ENCODE data around the gene CTDP1. TPM values are rescaled to one million over a fixed set of nuclear protein-coding genes. Genes with fewer than 3 reads are reported as not detected.
A peak's percentile ranks its signal among the peaks of the same experiment; 100 is the strongest.

The CTDP1 gene
- total RNA-seq, 1 experiment from 2014 or later = 24.9 TPM

DNA sequence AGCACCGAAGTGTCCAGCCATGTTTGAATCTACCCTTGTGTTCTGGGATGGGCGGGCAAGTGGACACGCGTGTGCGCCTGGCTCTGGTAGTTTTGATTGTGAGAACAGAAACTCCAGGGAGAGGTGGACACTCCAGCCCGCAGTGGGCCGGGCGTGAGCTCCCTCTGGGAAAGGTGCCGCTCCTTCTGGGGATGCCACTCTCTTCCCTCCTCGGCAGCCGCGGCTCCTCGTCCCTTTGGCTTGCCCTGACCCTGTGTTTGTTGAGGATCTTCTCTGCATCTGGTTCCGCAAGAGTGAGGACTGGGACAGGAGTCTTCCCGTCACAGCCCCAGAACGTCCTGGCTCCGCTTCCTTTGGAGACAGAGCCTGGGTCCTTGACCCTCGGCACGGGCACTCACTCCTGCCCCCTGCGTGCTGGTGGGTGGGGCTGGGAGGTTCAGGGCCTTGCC, 1.3 kb downstream of the CTDP1 start:
- H3K27me3 ChIP-seq (ENCODE audit: insufficient read depth, low read length) = no peaks in the 10 kb centered on the region

DNA sequence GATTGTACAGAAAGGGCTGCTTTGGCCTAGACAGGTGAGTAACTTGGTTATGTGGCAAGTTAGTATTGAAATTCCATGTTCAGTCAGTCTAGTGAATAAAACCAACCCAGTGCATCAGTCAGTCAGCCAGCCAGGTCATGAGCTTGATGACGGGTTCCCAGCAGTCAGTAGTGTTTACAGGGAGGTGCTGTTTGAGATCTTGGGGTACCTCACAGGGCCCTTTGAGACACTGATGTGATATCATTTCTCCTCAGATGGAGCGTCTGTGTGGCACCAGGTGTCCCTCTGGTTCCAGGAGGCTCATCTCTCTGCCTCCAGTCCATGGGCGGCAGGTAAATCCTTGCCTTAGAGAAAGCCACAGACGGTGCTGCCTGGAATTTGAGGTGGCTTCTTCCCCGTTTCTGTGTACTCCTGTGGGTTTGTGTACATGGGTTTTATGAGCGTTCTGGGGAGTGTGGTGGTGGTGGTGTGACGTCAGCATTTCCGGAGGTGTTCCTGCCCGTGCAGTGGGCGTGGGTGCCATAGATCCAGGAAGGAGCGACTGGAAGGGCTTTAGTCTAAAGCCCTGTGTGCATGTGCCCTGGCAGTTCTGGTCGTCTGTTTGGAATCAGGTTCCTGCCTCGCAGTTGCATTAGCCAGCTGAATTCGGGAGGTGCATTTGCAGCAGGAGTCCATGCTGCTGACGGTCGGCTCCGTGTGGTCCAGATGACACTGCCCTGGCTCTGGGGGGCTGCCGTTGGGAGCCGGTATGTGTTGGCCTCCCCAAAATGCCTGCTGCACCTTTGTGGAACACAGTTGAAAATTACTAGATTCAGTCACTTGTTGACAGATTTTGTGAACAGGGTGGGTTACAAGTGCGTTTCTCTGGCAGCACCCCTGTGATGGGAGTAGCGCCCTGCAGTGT, 2.1 kb downstream of the CTDP1 start:
- peak overlapping the region; percentile 86 for H3K4me2 ChIP-seq (ENCODE audit: low read length)
- POLR2A ChIA-PET = no interaction called here
- no peak overlapping the region for H3K27ac ChIP-seq (ENCODE audit: low read depth, low read length)
- no peaks in the 10 kb centered on the region for H3K9me3 ChIP-seq (ENCODE audit: control insufficient read depth in 1 of 2, insufficient read depth in 1 of 2, low read depth in 1 of 2, low read length in 2 of 2)
- no peaks in the 10 kb centered on the region for H3K9me2 ChIP-seq (ENCODE audit: insufficient read depth)
- peak overlapping the region in 1 of 2 experiments; percentile 87; a peak in 3 of 4 replicates for H3K4me3 ChIP-seq (replicated peaks in 1 of 2; ENCODE audit: low read depth in 1 of 2, low read length in 2 of 2)
- H3K36me3 ChIP-seq (ENCODE audit: control insufficient read depth in 1 of 2, insufficient read depth in 2 of 2, low read length in 2 of 2) = no peaks in the 10 kb centered on the region
- H3K9ac ChIP-seq (ENCODE audit: low read length) = no peak overlapping the region
- H3K79me2 ChIP-seq (ENCODE audit: insufficient read depth, low read length) = peaks cover 84% of the 10 kb centered on the region
- H4K20me1 ChIP-seq (ENCODE audit: insufficient read depth) = 0 out of 2 replicates have a peak, but pooled peaks cover 4% of the 10 kb centered on the region
- DNase-seq (ENCODE audit: low read depth, low spot score) (no peak), ATAC-seq (no peak)
- RAD21 ChIA-PET (ENCODE audit: low non-redundant PET in 1 of 2, low total read pairs in 2 of 2, uncharacterized antibody in 2 of 2, unreplicated experiment in 2 of 2) = no interaction called here
- H2AFZ ChIP-seq (ENCODE audit: low read depth, low read length, poor library complexity, severe bottlenecking) = no peak overlapping the region
- H3K4me1 ChIP-seq (ENCODE audit: control insufficient read depth in 1 of 2, insufficient read depth in 2 of 2, low read length in 2 of 2) = peaks cover 11 to 21% of the 10 kb centered on the region in 2 experiments; a peak in 3 of 4 replicates
- intact Hi-C loops (cut with micrococcal nuclease) = no loop called here
- CTCF ChIA-PET = no interaction called here
- no TSS peak for BruUV-seq (replicated peaks)
- H3K27me3 ChIP-seq (ENCODE audit: insufficient read depth, low read length) = no peaks in the 10 kb centered on the region
- TF ChIP-seq EZH2 (IDR thresholded peaks at IDR 0.05) = no peak
- TF ChIP-seq ZNF274 (IDR thresholded peaks at IDR 0.05; ENCODE audit: low read depth, low read length) = no peak
- no peak for TF ChIP-seq JUND (IDR thresholded peaks at IDR 0.05)
- no peak for TF ChIP-seq CEBPB (IDR thresholded peaks at IDR 0.05; ENCODE audit: low read depth)
- no peak for TF ChIP-seq ELF1 (IDR thresholded peaks at IDR 0.05; ENCODE audit: borderline replicate concordance, low read depth)
- no peak for TF ChIP-seq ATF3 (IDR thresholded peaks at IDR 0.05)
- TF ChIP-seq, protein P1, sequence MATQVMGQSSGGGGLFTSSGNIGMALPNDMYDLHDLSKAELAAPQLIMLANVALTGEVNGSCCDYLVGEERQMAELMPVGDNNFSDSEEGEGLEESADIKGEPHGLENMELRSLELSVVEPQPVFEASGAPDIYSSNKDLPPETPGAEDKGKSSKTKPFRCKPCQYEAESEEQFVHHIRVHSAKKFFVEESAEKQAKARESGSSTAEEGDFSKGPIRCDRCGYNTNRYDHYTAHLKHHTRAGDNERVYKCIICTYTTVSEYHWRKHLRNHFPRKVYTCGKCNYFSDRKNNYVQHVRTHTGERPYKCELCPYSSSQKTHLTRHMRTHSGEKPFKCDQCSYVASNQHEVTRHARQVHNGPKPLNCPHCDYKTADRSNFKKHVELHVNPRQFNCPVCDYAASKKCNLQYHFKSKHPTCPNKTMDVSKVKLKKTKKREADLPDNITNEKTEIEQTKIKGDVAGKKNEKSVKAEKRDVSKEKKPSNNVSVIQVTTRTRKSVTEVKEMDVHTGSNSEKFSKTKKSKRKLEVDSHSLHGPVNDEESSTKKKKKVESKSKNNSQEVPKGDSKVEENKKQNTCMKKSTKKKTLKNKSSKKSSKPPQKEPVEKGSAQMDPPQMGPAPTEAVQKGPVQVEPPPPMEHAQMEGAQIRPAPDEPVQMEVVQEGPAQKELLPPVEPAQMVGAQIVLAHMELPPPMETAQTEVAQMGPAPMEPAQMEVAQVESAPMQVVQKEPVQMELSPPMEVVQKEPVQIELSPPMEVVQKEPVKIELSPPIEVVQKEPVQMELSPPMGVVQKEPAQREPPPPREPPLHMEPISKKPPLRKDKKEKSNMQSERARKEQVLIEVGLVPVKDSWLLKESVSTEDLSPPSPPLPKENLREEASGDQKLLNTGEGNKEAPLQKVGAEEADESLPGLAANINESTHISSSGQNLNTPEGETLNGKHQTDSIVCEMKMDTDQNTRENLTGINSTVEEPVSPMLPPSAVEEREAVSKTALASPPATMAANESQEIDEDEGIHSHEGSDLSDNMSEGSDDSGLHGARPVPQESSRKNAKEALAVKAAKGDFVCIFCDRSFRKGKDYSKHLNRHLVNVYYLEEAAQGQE (IDR thresholded peaks at IDR 0.05; ENCODE audit: low read depth) = no peak
- TF ChIP-seq RAD21 (IDR thresholded peaks at IDR 0.05; ENCODE audit: low read depth) = no peak
- TF ChIP-seq ZFX (IDR thresholded peaks at IDR 0.05) = no peak
- no peak for TF ChIP-seq EZH2phosphoT487 (IDR thresholded peaks at IDR 0.05; ENCODE audit: borderline replicate concordance)
- no peak for TF ChIP-seq EGR1 (IDR thresholded peaks at IDR 0.05; ENCODE audit: low read depth)
- TF ChIP-seq YY1 (IDR thresholded peaks at IDR 0.05; ENCODE audit: extremely low read depth, insufficient replicate concordance, low read depth, low read length) = no peak
- no peak for TF ChIP-seq SIN3A (IDR thresholded peaks at IDR 0.05; ENCODE audit: low read depth)
- TF ChIP-seq CBX3 (IDR thresholded peaks at IDR 0.05; ENCODE audit: low read depth) = no peak
- TF ChIP-seq POLR2A (IDR thresholded peaks at IDR 0.05; ENCODE audit: borderline replicate concordance, extremely low read depth, insufficient read depth, insufficient read length) = no peak
- no peak for TF ChIP-seq SRF (IDR thresholded peaks at IDR 0.05; ENCODE audit: low read depth)

More for the DNA sequence above, 1.3 kb downstream of the CTDP1 start:
- peak overlapping the region; percentile 87 to 88 for H3K4me3 ChIP-seq (replicated peaks in 1 of 2; ENCODE audit: low read depth in 1 of 2, low read length in 2 of 2)
- H3K4me1 ChIP-seq (ENCODE audit: control insufficient read depth in 1 of 2, insufficient read depth in 2 of 2, low read length in 2 of 2) = peaks cover 11 to 21% of the 10 kb centered on the region in 2 experiments; a peak in 3 of 4 replicates
- peaks cover 77% of the 10 kb centered on the region for H3K79me2 ChIP-seq (ENCODE audit: insufficient read depth, low read length)
- H3K9ac ChIP-seq (ENCODE audit: low read length) = peak overlapping the region; percentile 82
- DNase-seq (ENCODE audit: low read depth, low spot score) (no peak), ATAC-seq (no peak)
- no peaks in the 10 kb centered on the region for H3K9me3 ChIP-seq (ENCODE audit: control insufficient read depth in 1 of 2, insufficient read depth in 1 of 2, low read depth in 1 of 2, low read length in 2 of 2)
- intact Hi-C loops (cut with micrococcal nuclease) = no loop called here
- BruUV-seq (replicated peaks) = no TSS peak
- H2AFZ ChIP-seq (ENCODE audit: low read depth, low read length, poor library complexity, severe bottlenecking) = no peak overlapping the region
- H3K36me3 ChIP-seq (ENCODE audit: control insufficient read depth in 1 of 2, insufficient read depth in 2 of 2, low read length in 2 of 2) = no peaks in the 10 kb centered on the region
- 0 out of 2 replicates have a peak, but pooled peaks cover under 1% of the 10 kb centered on the region for H4K20me1 ChIP-seq (ENCODE audit: insufficient read depth)
- TF ChIP-seq YY1 (IDR thresholded peaks at IDR 0.05; ENCODE audit: extremely low read depth, insufficient replicate concordance, low read depth, low read length) (no peak), RAD21 (IDR thresholded peaks at IDR 0.05; ENCODE audit: low read depth) (no peak)
- H3K27ac ChIP-seq (ENCODE audit: low read depth, low read length) = 0 out of 2 replicates have a peak overlapping the region, but pooled peaks have one; percentile 94
- no peaks in the 10 kb centered on the region for H3K9me2 ChIP-seq (ENCODE audit: insufficient read depth)
- ChIA-PET POLR2A (no interaction called here), RAD21 (ENCODE audit: low non-redundant PET in 1 of 2, low total read pairs in 2 of 2, uncharacterized antibody in 2 of 2, unreplicated experiment in 2 of 2) (no interaction called here), CTCF (interaction anchor here (1.0 kb wide), 1 partner anchor 300 kb away, joined by 3 read pairs; no protein-coding TSS in a partner anchor)
- peak overlapping the region; percentile 86 for H3K4me2 ChIP-seq (ENCODE audit: low read length)
